HepG2 (cell line): ENCODE measurements around the gene TBX15.

Source experiments
- ARNTL ChIP-seq: sonication (generic); formaldehyde crosslinking; IDR thresholded peaks from 2 replicates; pipeline ENCODE4 v1.4.0; 2020; ENCODE audit warnings: mild to moderate bottlenecking, missing genetic modification reagents
- ESRRA ChIP-seq: sonication (generic); formaldehyde crosslinking; IDR thresholded peaks from 2 replicates; pipeline ENCODE4 v1.5.1; 2020; ENCODE audit warnings: mild to moderate bottlenecking, low read depth, missing genetic modification reagents
- FOSL2 ChIP-seq: sonication (generic); formaldehyde crosslinking; IDR thresholded peaks from 2 replicates; pipeline ENCODE4 v1.4.0; 2020; ENCODE audit warnings: missing genetic modification reagents
- FOXM1 ChIP-seq: sonication (generic); formaldehyde crosslinking; IDR thresholded peaks from 2 replicates; pipeline ENCODE4 v1.5.0; 2020; ENCODE audit warnings: missing genetic modification reagents
- IRF2 ChIP-seq: IDR thresholded peaks from 2 replicates; pipeline ENCODE4 v1.6.1; 2018; ENCODE audit warnings: missing genetic modification reagents, missing compliant biosample characterization
- KAT8 ChIP-seq: IDR thresholded peaks from 2 replicates; pipeline ENCODE4 v1.6.1; 2016; ENCODE audit warnings: missing genetic modification reagents, missing compliant biosample characterization
- NCOA1 ChIP-seq: sonication (generic); formaldehyde crosslinking; IDR thresholded peaks from 2 replicates; pipeline ENCODE4 v1.9.0; 2021; ENCODE audit warnings: missing genetic modification reagents
- POLR2A ChIP-seq, 2 experiments: IDR thresholded peaks; 2 replicates each; pipeline ENCODE4 v1.6.1; 2011; ENCODE audit warnings: low read depth in 2 of 2, low read length in 2 of 2, mild to moderate bottlenecking in 1 of 2, moderate library complexity in 1 of 2; ENCODE audit not compliant: insufficient read depth in 1 of 2
- PTBP1 ChIP-seq: fragments of 200-400 bp; formaldehyde crosslinking; IDR thresholded peaks from 2 replicates; pipeline ENCODE4 v1.6.1; 2018; ENCODE audit warnings: low read length, low read depth; ENCODE audit not compliant: poor library complexity, severe bottlenecking
- SMARCE1 ChIP-seq: fragments of 450-650 bp; IDR thresholded peaks from 2 replicates; pipeline ENCODE4 v1.6.1; 2017; ENCODE audit warnings: borderline replicate concordance
- ZNF3 ChIP-seq: IDR thresholded peaks from 2 replicates; pipeline ENCODE4 v1.7.0; 2017; ENCODE audit warnings: inconsistent platforms
- ZNF567 ChIP-seq: sonication (generic); formaldehyde crosslinking; IDR thresholded peaks from 2 replicates; pipeline ENCODE4 v1.8.1; 2023; ENCODE audit warnings: mild to moderate bottlenecking, missing genetic modification reagents, borderline replicate concordance
- ZNF766 ChIP-seq: sonication (generic); formaldehyde crosslinking; IDR thresholded peaks from 2 replicates; pipeline ENCODE4 v1.5.0; 2020; ENCODE audit warnings: missing genetic modification reagents, borderline replicate concordance
- TF ChIP-seq, protein P1 (sequence below): sonication (generic); formaldehyde crosslinking; IDR thresholded peaks from 2 replicates; pipeline ENCODE4 v1.5.0; 2020; ENCODE audit warnings: mild to moderate bottlenecking, missing genetic modification reagents, moderate library complexity

DNA sequence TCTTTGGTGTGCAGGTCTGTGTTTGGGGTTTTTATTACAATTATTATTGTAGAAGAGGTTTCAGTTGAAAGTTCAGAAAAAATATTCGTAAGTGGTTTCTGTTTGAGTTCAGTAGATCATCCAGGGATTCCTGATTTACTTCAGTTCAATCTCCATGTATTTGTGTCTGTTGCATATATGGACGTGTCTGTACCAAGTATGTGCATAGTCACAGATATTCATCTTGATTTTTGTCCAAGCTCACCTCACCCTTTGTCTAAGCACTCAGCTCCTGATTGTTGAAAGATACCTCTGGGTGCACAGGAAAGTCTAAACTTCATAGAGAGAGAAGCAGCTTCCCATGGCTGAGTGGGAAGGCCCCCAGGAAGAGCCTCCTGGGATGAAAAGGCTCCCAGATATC, 141.7 kb downstream of the TBX15 start:
- TF ChIP-seq FOSL2 (CRISPR knock-in tag), result no peak
- TF ChIP-seq ZNF766, result no peak
- no peak for TF ChIP-seq POLR2A (IDR thresholded peaks at IDR 0.05; ENCODE audit: insufficient read depth in 1 of 2, low read depth in 2 of 2, low read length in 2 of 2)
- no peak for TF ChIP-seq FOXM1
- TF ChIP-seq, protein P1, sequence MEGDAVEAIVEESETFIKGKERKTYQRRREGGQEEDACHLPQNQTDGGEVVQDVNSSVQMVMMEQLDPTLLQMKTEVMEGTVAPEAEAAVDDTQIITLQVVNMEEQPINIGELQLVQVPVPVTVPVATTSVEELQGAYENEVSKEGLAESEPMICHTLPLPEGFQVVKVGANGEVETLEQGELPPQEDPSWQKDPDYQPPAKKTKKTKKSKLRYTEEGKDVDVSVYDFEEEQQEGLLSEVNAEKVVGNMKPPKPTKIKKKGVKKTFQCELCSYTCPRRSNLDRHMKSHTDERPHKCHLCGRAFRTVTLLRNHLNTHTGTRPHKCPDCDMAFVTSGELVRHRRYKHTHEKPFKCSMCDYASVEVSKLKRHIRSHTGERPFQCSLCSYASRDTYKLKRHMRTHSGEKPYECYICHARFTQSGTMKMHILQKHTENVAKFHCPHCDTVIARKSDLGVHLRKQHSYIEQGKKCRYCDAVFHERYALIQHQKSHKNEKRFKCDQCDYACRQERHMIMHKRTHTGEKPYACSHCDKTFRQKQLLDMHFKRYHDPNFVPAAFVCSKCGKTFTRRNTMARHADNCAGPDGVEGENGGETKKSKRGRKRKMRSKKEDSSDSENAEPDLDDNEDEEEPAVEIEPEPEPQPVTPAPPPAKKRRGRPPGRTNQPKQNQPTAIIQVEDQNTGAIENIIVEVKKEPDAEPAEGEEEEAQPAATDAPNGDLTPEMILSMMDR (CRISPR knock-in tag), result no peak
- TF ChIP-seq KAT8 (CRISPR knock-in tag), result no peak
- TF ChIP-seq NCOA1 (CRISPR knock-in tag), result no peak
- TF ChIP-seq PTBP1, result no peak
- TF ChIP-seq ZNF567 (CRISPR knock-in tag), result no peak
- no peak for TF ChIP-seq ARNTL
- TF ChIP-seq ZNF3 (CRISPR knock-in tag), result no peak
- no peak for TF ChIP-seq SMARCE1
- no peak for TF ChIP-seq ESRRA (CRISPR knock-in tag)
- no peak for TF ChIP-seq IRF2 (CRISPR knock-in tag)
